HepG2 (cell line): ENCODE results near the gene WIPF2. TPM values are rescaled to one million over a fixed set of nuclear protein-coding genes. Genes with fewer than 3 reads are reported as not detected.

ENCODE experiments used
- ARID3A ChIP-seq: IDR thresholded peaks from 2 replicates; pipeline ENCODE4 v1.6.1; 2012; ENCODE audit warnings: low read depth, low read length, improper control_type of control experiment
- ATF3 ChIP-seq: sonication (generic); formaldehyde crosslinking; IDR thresholded peaks from 2 replicates; pipeline ENCODE4 v1.4.0; 2020; ENCODE audit warnings: missing genetic modification reagents
- GABPA ChIP-seq, 2 experiments: IDR thresholded peaks; 2 replicates each; pipeline ENCODE4 v1.6.1; 2011 to 2016; ENCODE audit warnings: low read depth in 2 of 2, low read length in 1 of 2, missing biosample characterization in 1 of 2, missing genetic modification characterization in 1 of 2
- HNRNPUL1 ChIP-seq: fragments of 200-400 bp; formaldehyde crosslinking; IDR thresholded peaks from 2 replicates; pipeline ENCODE4 v1.6.1; 2017; ENCODE audit warnings: low read depth, mild to moderate bottlenecking, low read length, moderate library complexity
- JUND ChIP-seq: sonication (generic); formaldehyde crosslinking; IDR thresholded peaks from 2 replicates; pipeline ENCODE4 v1.8.0; 2022; ENCODE audit warnings: mild to moderate bottlenecking, missing genetic modification reagents
- KAT8 ChIP-seq: IDR thresholded peaks from 2 replicates; pipeline ENCODE4 v1.6.1; 2016; ENCODE audit warnings: missing genetic modification reagents, missing compliant biosample characterization
- MTA1 ChIP-seq: sonication (generic); formaldehyde crosslinking; IDR thresholded peaks from 2 replicates; pipeline ENCODE4 v1.4.0; 2020; ENCODE audit warnings: missing genetic modification reagents, mild to moderate bottlenecking, borderline replicate concordance
- MXD3 ChIP-seq: IDR thresholded peaks from 2 replicates; pipeline ENCODE4 v1.6.1; 2016; ENCODE audit warnings: mild to moderate bottlenecking, missing biosample characterization, missing genetic modification reagents
- PITX1 ChIP-seq: sonication (generic); formaldehyde crosslinking; IDR thresholded peaks from 2 replicates; pipeline ENCODE4 v1.5.1; 2020; ENCODE audit warnings: mild to moderate bottlenecking, missing genetic modification reagents
- SALL2 ChIP-seq: sonication (generic); formaldehyde crosslinking; IDR thresholded peaks from 2 replicates; pipeline ENCODE4 v1.8.1; 2023; ENCODE audit warnings: mild to moderate bottlenecking, missing genetic modification reagents, inconsistent platforms
- SNAPC4 ChIP-seq: sonication (generic); formaldehyde crosslinking; IDR thresholded peaks from 2 replicates; pipeline ENCODE4 v1.4.0; 2020; ENCODE audit warnings: mild to moderate bottlenecking, missing genetic modification reagents
- TEF ChIP-seq: sonication (generic); formaldehyde crosslinking; IDR thresholded peaks from 2 replicates; pipeline ENCODE4 v1.5.0; 2020; ENCODE audit warnings: missing genetic modification reagents
- TGIF2 ChIP-seq: IDR thresholded peaks from 2 replicates; pipeline ENCODE4 v1.6.1; 2016; ENCODE audit warnings: control low read depth, missing compliant biosample characterization
- XBP1 ChIP-seq: sonication (generic); formaldehyde crosslinking; IDR thresholded peaks from 2 replicates; pipeline ENCODE4 v1.5.0; 2020; ENCODE audit warnings: missing genetic modification reagents
- ZKSCAN8 ChIP-seq: IDR thresholded peaks from 2 replicates; pipeline ENCODE4 v1.6.1; 2016; ENCODE audit warnings: borderline replicate concordance, missing genetic modification reagents, missing compliant biosample characterization
- ZNF230 ChIP-seq: sonication (generic); formaldehyde crosslinking; IDR thresholded peaks from 2 replicates; pipeline ENCODE4 v1.4.0; 2020; ENCODE audit warnings: mild to moderate bottlenecking, missing genetic modification reagents
- ZNF33B ChIP-seq: sonication (generic); formaldehyde crosslinking; IDR thresholded peaks from 2 replicates; pipeline ENCODE4 v1.5.1; 2020; ENCODE audit warnings: mild to moderate bottlenecking, missing genetic modification reagents
- ZNF781 ChIP-seq: sonication (generic); formaldehyde crosslinking; IDR thresholded peaks from 2 replicates; pipeline ENCODE4 v1.5.1; 2020; ENCODE audit warnings: borderline replicate concordance, mild to moderate bottlenecking, missing genetic modification reagents; ENCODE audit errors: not compliant biosample characterization
- ZNF782 ChIP-seq: sonication (generic); formaldehyde crosslinking; IDR thresholded peaks from 2 replicates; pipeline ENCODE4 v1.4.0; 2020; ENCODE audit warnings: missing genetic modification reagents, mild to moderate bottlenecking, borderline replicate concordance
- ZNF788 ChIP-seq: sonication (generic); formaldehyde crosslinking; IDR thresholded peaks from 2 replicates; pipeline ENCODE4 v1.5.0; 2020; ENCODE audit warnings: mild to moderate bottlenecking, missing genetic modification reagents, borderline replicate concordance
- polyA plus RNA-seq, 8 experiments: library from polyadenylated mRNA; depleted of rRNA in 3 of 8; stranded (reverse) in 7 of 8; unstranded in 1 of 8; fragments of >200 nt; fragmentation: Illumina TruSeq in 4 of 8; extraction: Trizol in 4 of 8; gene quantifications; 2 replicates each; pipeline versions ENCODE4 v1.2.1 to v1.2.3, GENCODE V29; 2011 to 2016; ENCODE audit warnings: low read depth in 4 of 8, missing spikeins in 1 of 8, mixed read lengths in 1 of 8; ENCODE audit not compliant: insufficient read depth in 1 of 8
- total RNA-seq, 5 experiments: library from RNA; depleted of rRNA; stranded (reverse); fragments of >200 nt; fragmentation: Illumina TruSeq; extraction: Trizol; gene quantifications; 2 replicates each; pipeline ENCODE4 v1.2.3, GENCODE V29; 2016; ENCODE audit warnings: low read depth in 1 of 5

WIPF2 gene
- total and polyA plus RNA-seq, 2 of the 13 experiments (the other 11 are each of a cell fraction or from before 2014, with no cell fraction given): 7.2 to 10.8 TPM

GRCh38 chr17:40309031-40309948, 90.2 kb downstream of the WIPF2 start, which contains the start of gene RARA (continued):
- TF ChIP-seq ZNF788 (CRISPR knock-in tag): peak; percentile 88; the same call in 1 of the 2 replicates
- TF ChIP-seq ZNF781 (CRISPR knock-in tag): peak; percentile 38
- no peak for TF ChIP-seq XBP1 (CRISPR knock-in tag)
- TF ChIP-seq SALL2 (CRISPR knock-in tag): no peak
- 0 out of 2 replicates have a peak, but pooled peaks have one; percentile 38 for TF ChIP-seq ZNF230 (CRISPR knock-in tag)
- peak; percentile 73; the same call in 1 of the 2 replicates for TF ChIP-seq TGIF2 (CRISPR knock-in tag)
- TF ChIP-seq HNRNPUL1: no peak
- TF ChIP-seq TEF: no peak
- peak; percentile 51; the same call in 1 of the 2 replicates for TF ChIP-seq ATF3 (CRISPR knock-in tag)
- no peak for TF ChIP-seq ZKSCAN8 (CRISPR knock-in tag)
- TF ChIP-seq KAT8: 0 out of 2 replicates have a peak, but pooled peaks have one; percentile 17
- TF ChIP-seq GABPA (IDR thresholded peaks at IDR 0.05; ENCODE audit: low read depth, low read length): no peak
- 0 out of 2 replicates have a peak, but pooled peaks have one; percentile 29 for TF ChIP-seq GABPA (CRISPR knock-in tag; IDR thresholded peaks at IDR 0.05; ENCODE audit: low read depth)
- TF ChIP-seq JUND: peak; percentile 37; the same call in 1 of the 2 replicates
- 0 out of 2 replicates have a peak, but pooled peaks have one; percentile 43 for TF ChIP-seq ZNF782
- TF ChIP-seq MTA1 (CRISPR knock-in tag): no peak
- 0 out of 2 replicates have a peak, but pooled peaks have one; percentile 66 for TF ChIP-seq ZNF33B (CRISPR knock-in tag)
- TF ChIP-seq ARID3A: no peak
- peak; percentile 55; the same call in 1 of the 2 replicates for TF ChIP-seq MXD3 (CRISPR knock-in tag)
- no peak; the same call in 1 of the 2 replicates for TF ChIP-seq SNAPC4 (CRISPR knock-in tag)
- TF ChIP-seq PITX1: peak; percentile 55; the same call in 1 of the 2 replicates
